Fibroblast of gingiva (primary cell): ENCODE data around the gene MPC1.

Experiments
- DNase-seq: peaks from one replicate; pipeline ENCODE4 v3.0.0-alpha.2; 2011; ENCODE audit warnings: low read depth

Gene MPC1

DNA sequence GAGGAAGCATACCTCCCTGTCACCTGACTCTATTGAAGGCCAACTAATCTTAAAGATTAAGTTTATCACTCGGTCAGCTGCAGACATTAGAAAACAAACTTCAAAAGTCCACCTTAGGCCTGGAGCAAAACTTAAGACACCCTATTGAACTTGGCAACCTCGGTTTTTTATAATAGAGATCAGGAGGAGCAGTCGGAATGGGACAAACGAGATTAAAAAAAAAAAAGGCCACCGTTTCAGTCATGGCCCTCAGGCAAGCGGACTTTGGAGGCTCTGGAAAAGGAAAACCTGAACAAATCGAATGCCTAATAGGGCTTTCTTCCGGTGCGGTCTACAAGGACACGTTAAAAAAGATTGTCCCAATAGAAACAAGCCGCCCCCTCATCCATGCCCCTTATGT, 67.3 kb downstream of the MPC1 start:
- no peak for DNase-seq
